Endothelial cell of umbilical vein (primary cell): ENCODE data around the gene POPDC3. TPM values are rescaled to one million over a fixed set of nuclear protein-coding genes. Genes with fewer than 3 reads are reported as not detected.

Experiments used
- BruUV-seq: library from RNA; stranded (reverse); fragments of 400-500 nt; replicated peaks from 2 replicates; lab custom pipeline; 2021; lab: Mats Ljungman, UMichigan
- CTCF ChIA-PET: fragments of 300-600, 350-600 bp; sonication (Branson Sonifier 250); formaldehyde crosslinking; loops from one replicate; lab custom pipeline; 2021; ENCODE audit warnings: antibody characterized with exemption, inconsistent platforms; lab: Charles Lee
- POLR2A ChIA-PET: fragments of 300-600, 350-600 bp; sonication (Branson Sonifier 250); formaldehyde crosslinking; loops from one replicate; lab custom pipeline; 2021; ENCODE audit warnings: antibody characterized with exemption, inconsistent platforms; lab: Charles Lee
- DNase-seq: peaks from one replicate; pipeline ENCODE4 v3.0.0-alpha.2; 2011; ENCODE audit warnings: low read depth, low spot score
- FAIRE-seq: peaks from 2 replicates; lab custom pipeline; 2011; peaks lifted over from hg19 to GRCh38; lab: Jason Lieb, UNC
- H2AFZ ChIP-seq: 2 replicates; pipeline ENCODE4 v1.6.0; 2012; ENCODE audit warnings: low read depth, low read length, control low read depth, inconsistent platforms
- H3K27ac ChIP-seq: 2 replicates; pipeline ENCODE4 v1.5.1; 2011; ENCODE audit warnings: low read depth, mild to moderate bottlenecking, control low read depth, low read length, moderate library complexity; ENCODE audit not compliant: insufficient read depth
- H3K27me3 ChIP-seq, 2 experiments: 2 replicates each; pipeline versions ENCODE4 v1.6.0 to v1.6.1; 2011; ENCODE audit warnings: low read length in 2 of 2, mixed read lengths in 1 of 2; ENCODE audit not compliant: control insufficient read depth in 2 of 2, insufficient read depth in 2 of 2
- H3K36me3 ChIP-seq, 2 experiments: 2 replicates in 1 of 2; 3 replicates in 1 of 2; pipeline ENCODE4 v1.5.1; 2011; ENCODE audit warnings: low read length in 2 of 2, mild to moderate bottlenecking in 1 of 2, moderate library complexity in 1 of 2; ENCODE audit not compliant: control insufficient read depth in 2 of 2, insufficient read depth in 2 of 2; ENCODE audit errors: extremely low read depth in 1 of 2
- H3K4me1 ChIP-seq: 3 replicates; pipeline ENCODE4 v1.5.1; 2011; ENCODE audit warnings: mild to moderate bottlenecking, low read length; ENCODE audit not compliant: control insufficient read depth, insufficient read depth; ENCODE audit errors: extremely low read depth
- H3K4me2 ChIP-seq: 2 replicates; pipeline ENCODE4 v1.6.1; 2011; ENCODE audit warnings: low read length, control low read depth, mixed read lengths; ENCODE audit not compliant: insufficient read depth
- H3K4me3 ChIP-seq, 3 experiments: fragments of 200-600 bp in 1 of 3; sonication (generic), shearing (Covaris generic) in 1 of 3; replicated peaks in 1 of 3; 2 replicates each; pipeline ENCODE4 v1.5.1; 2011 to 2016; ENCODE audit warnings: control low read depth in 3 of 3, low read length in 3 of 3, mild to moderate bottlenecking in 2 of 3, inconsistent platforms in 1 of 3, low read depth in 1 of 3, moderate library complexity in 1 of 3; ENCODE audit not compliant: insufficient read depth in 1 of 3
- H3K79me2 ChIP-seq: 2 replicates; pipeline ENCODE4 v1.6.0; 2012; ENCODE audit warnings: low read length, inconsistent platforms; ENCODE audit not compliant: control insufficient read depth, insufficient read depth
- H3K9ac ChIP-seq: replicated peaks from 2 replicates; pipeline ENCODE3; 2011; ENCODE audit warnings: low read length, control low read depth; ENCODE audit not compliant: insufficient read depth; ENCODE audit errors: extremely low read depth
- H3K9me1 ChIP-seq: replicated peaks from 3 replicates; pipeline ENCODE4 v1.6.0; 2011; ENCODE audit warnings: mild to moderate bottlenecking, low read length; ENCODE audit not compliant: control insufficient read depth, insufficient read depth; ENCODE audit errors: extremely low read depth
- H3K9me3 ChIP-seq: replicated peaks from 2 replicates; pipeline ENCODE4 v1.5.1; 2012; ENCODE audit warnings: low read length, inconsistent platforms; ENCODE audit not compliant: control insufficient read depth, insufficient read depth
- H4K20me1 ChIP-seq: replicated peaks from 2 replicates; pipeline ENCODE3; 2011; ENCODE audit warnings: mild to moderate bottlenecking, low read length; ENCODE audit not compliant: control insufficient read depth, insufficient read depth; ENCODE audit errors: extremely low read depth
- EZH2 ChIP-seq: IDR thresholded peaks from 2 replicates; pipeline ENCODE4 v1.6.1; 2012; ENCODE audit warnings: borderline replicate concordance, low read depth, mild to moderate bottlenecking, moderate library complexity, low read length, inconsistent platforms; ENCODE audit not compliant: severe bottlenecking
- FOS ChIP-seq: IDR thresholded peaks from 2 replicates; pipeline ENCODE4 v1.6.1; 2011; ENCODE audit warnings: mild to moderate bottlenecking, low read length, moderate library complexity, borderline replicate concordance; ENCODE audit not compliant: insufficient read depth
- GATA2 ChIP-seq: IDR thresholded peaks from 2 replicates; pipeline ENCODE4 v1.7.0; 2011; ENCODE audit warnings: low read depth, mild to moderate bottlenecking, moderate library complexity, mixed read lengths, low read length; ENCODE audit not compliant: insufficient read length, insufficient read depth
- JUN ChIP-seq: IDR thresholded peaks from 2 replicates; pipeline ENCODE4 v1.6.1; 2011; ENCODE audit warnings: borderline replicate concordance, low read depth; ENCODE audit not compliant: insufficient read length, insufficient read depth
- MYC ChIP-seq: IDR thresholded peaks from one replicate; pipeline ENCODE4 v1.6.1; 2011; ENCODE audit warnings: mild to moderate bottlenecking, low read depth, low read length
- POLR2A ChIP-seq: IDR thresholded peaks from 2 replicates; pipeline ENCODE4 v1.6.1; 2012; ENCODE audit warnings: low read depth, mild to moderate bottlenecking, control low read depth, low read length
- POLR2AphosphoS5 ChIP-seq: IDR thresholded peaks from 2 replicates; pipeline ENCODE4 v1.6.1; 2012; ENCODE audit warnings: low read depth, mild to moderate bottlenecking, control low read depth, low read length, moderate library complexity; ENCODE audit not compliant: insufficient read depth
- dilution Hi-C: fragments of 300-500 bp; cut with MboI; formaldehyde crosslinking; loops from one replicate; pipeline ENCODE4 v1.15.0; 2019; ENCODE audit warnings: low sequenced_read_pairs; ENCODE audit not compliant: extremely low pct_ligation_motif_present
- intact Hi-C: fragments of 100-400 bp; cut with micrococcal nuclease; formaldehyde crosslinking; loops from one replicate; pipeline ENCODE4 v1.10.0; 2022
- polyA plus RNA-seq, 4 experiments: library from polyadenylated mRNA; depleted of rRNA in 3 of 4; stranded (reverse) in 3 of 4; unstranded in 1 of 4; fragments of >200 nt; gene quantifications; 2 replicates each; pipeline versions ENCODE4 v1.2.1 to v1.2.3, GENCODE V29; 2011 to 2012; ENCODE audit warnings: missing spikeins in 1 of 4
- total RNA-seq: library from RNA; stranded (reverse); gene quantifications from 2 replicates; pipeline ENCODE4 v1.2.3, GENCODE V29; 2021
- TF ChIP-seq, protein P1 (sequence below), 2 donors: IDR thresholded peaks; 1 replicate in 1 of 2; 2 replicates in 1 of 2; pipeline ENCODE4 v1.5.1; 2011; ENCODE audit warnings: low read length in 2 of 2, mild to moderate bottlenecking in 2 of 2, moderate library complexity in 2 of 2, control low read depth in 1 of 2, inconsistent platforms in 1 of 2, low read depth in 1 of 2; ENCODE audit not compliant: insufficient read depth in 1 of 2; ENCODE audit errors: extremely low read depth in 1 of 2
- TF ChIP-seq, protein P2 (sequence below): IDR thresholded peaks from 2 replicates; pipeline ENCODE4 v1.6.1; 2011; ENCODE audit not compliant: insufficient read depth, insufficient read length

POPDC3 gene
- total and polyA plus RNA-seq, 2 donors (not counting 3 experiments of a cell fraction or from before 2014, with no cell fraction given) = 1.6 to 1.7 TPM

DNA sequence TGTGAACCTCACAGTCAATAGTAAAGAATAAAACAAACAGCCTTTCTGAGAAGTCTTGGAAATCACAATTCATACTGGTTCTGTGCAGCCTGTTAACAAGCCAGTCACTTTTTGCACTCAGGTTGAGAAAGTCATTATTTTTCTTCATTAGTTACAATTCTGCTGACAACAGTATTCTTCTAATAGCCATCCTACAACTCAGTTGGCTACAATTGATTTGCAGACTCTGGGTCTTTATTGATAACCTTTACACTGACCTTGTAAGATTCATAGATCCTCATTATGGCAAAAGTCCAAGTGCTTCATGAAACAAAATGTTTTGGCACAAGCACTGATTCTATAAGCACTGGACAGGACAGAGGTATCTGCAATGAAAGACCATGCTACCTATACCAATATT is 34.9 kb upstream of the POPDC3 start:
- H2AFZ ChIP-seq = no peak overlapping the region
- no peak for FAIRE-seq
- intact Hi-C loops = no loop called here
- no peaks in the 10 kb centered on the region for H3K9me1 ChIP-seq
- no peak overlapping the region for H3K9ac ChIP-seq
- no peak overlapping the region for H3K4me3 ChIP-seq
- H3K9me3 ChIP-seq = no peaks in the 10 kb centered on the region
- TF ChIP-seq EZH2 (no peak), POLR2A (no peak), GATA2 (no peak), MYC (no peak), POLR2AphosphoS5 (no peak), JUN (no peak), FOS (no peak)
- TF ChIP-seq, protein P1, sequence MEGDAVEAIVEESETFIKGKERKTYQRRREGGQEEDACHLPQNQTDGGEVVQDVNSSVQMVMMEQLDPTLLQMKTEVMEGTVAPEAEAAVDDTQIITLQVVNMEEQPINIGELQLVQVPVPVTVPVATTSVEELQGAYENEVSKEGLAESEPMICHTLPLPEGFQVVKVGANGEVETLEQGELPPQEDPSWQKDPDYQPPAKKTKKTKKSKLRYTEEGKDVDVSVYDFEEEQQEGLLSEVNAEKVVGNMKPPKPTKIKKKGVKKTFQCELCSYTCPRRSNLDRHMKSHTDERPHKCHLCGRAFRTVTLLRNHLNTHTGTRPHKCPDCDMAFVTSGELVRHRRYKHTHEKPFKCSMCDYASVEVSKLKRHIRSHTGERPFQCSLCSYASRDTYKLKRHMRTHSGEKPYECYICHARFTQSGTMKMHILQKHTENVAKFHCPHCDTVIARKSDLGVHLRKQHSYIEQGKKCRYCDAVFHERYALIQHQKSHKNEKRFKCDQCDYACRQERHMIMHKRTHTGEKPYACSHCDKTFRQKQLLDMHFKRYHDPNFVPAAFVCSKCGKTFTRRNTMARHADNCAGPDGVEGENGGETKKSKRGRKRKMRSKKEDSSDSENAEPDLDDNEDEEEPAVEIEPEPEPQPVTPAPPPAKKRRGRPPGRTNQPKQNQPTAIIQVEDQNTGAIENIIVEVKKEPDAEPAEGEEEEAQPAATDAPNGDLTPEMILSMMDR (IDR thresholded peaks at IDR 0.05; ENCODE audit: extremely low read depth in 1 of 2, insufficient read depth in 1 of 2, low read depth in 1 of 2, low read length in 2 of 2) = no peak
- TF ChIP-seq, protein P2, sequence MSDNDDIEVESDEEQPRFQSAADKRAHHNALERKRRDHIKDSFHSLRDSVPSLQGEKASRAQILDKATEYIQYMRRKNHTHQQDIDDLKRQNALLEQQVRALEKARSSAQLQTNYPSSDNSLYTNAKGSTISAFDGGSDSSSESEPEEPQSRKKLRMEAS = no peak
- peaks cover 16% of the 10 kb centered on the region for H3K4me1 ChIP-seq
- no peaks in the 10 kb centered on the region for H3K27me3 ChIP-seq
- no peaks in the 10 kb centered on the region for H3K36me3 ChIP-seq
- no peak overlapping the region for H3K27ac ChIP-seq
- no peak overlapping the region for H3K4me2 ChIP-seq
- ChIA-PET POLR2A (no interaction called here), CTCF (interaction anchor here (1.1 kb wide), 1 partner anchor 10 kb away, joined by 3 read pairs; no protein-coding TSS in a partner anchor)
- dilution Hi-C loops = no loop called here
- H4K20me1 ChIP-seq = no peaks in the 10 kb centered on the region
- no peak for DNase-seq
- no TSS peak for BruUV-seq
- H3K79me2 ChIP-seq = no peaks in the 10 kb centered on the region
